NT2/D1 (cell line): ENCODE measurements around the gene PPP4R2.

Source experiments
- DNase-seq: peaks from one replicate; pipeline ENCODE4 v3.0.0-alpha.2; 2011; ENCODE audit warnings: low read depth, low spot score
- H3K27me3 ChIP-seq: 2 replicates; pipeline ENCODE4 v1.6.0; 2011; ENCODE audit warnings: mild to moderate bottlenecking; ENCODE audit not compliant: insufficient read length, insufficient read depth
- H3K36me3 ChIP-seq: 2 replicates; pipeline ENCODE4 v1.6.1; 2011; ENCODE audit warnings: mild to moderate bottlenecking, low read length, mixed read lengths; ENCODE audit not compliant: insufficient read depth, insufficient read length
- H3K4me1 ChIP-seq: 2 replicates; pipeline ENCODE4 v1.5.1; 2011; ENCODE audit not compliant: insufficient read depth, insufficient read length
- H3K4me3 ChIP-seq: 2 replicates; pipeline ENCODE4 v1.5.1; 2011; ENCODE audit warnings: low read depth; ENCODE audit not compliant: insufficient read length
- H3K9ac ChIP-seq: 2 replicates; pipeline ENCODE4 v1.6.0; 2011; ENCODE audit warnings: low read depth; ENCODE audit not compliant: insufficient read length
- H3K9me3 ChIP-seq: 2 replicates; pipeline ENCODE4 v1.5.1; 2011; ENCODE audit warnings: mild to moderate bottlenecking, low read length; ENCODE audit not compliant: insufficient read depth
- SUZ12 ChIP-seq: IDR thresholded peaks from 2 replicates; pipeline ENCODE4 v1.6.1; 2011; ENCODE audit not compliant: insufficient read length, insufficient read depth; ENCODE audit errors: extremely low read depth
- YY1 ChIP-seq: IDR thresholded peaks from 2 replicates; pipeline ENCODE4 v1.6.1; 2011; ENCODE audit not compliant: insufficient read length, insufficient read depth
- ZNF274 ChIP-seq: IDR thresholded peaks from 2 replicates; pipeline ENCODE4 v1.6.1; 2011; ENCODE audit warnings: mild to moderate bottlenecking, low read depth, low read length

Gene PPP4R2

DNA sequence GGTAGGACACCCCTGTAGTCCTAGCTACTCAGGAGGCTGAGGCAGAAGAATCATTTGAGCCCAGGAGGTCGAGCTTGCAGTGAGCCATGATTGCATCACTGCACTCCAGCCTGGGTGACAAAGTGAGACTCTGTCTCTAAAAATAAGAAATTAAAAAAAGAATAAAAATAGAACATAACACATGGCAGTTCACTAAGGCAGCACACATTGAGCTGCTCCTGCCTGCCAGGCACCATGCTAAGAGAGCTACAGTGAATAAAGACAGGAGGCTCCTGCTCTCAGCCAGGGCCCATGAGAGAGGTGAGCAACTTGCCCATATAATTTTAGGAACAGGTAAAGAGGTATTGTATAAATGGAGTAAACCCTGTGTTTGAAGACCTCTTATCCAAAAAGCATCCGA is 119.2 kb downstream of the PPP4R2 start:
- Histone ChIP-seq H3K4me3 (no peak overlapping the region), H3K9me3 (no peaks in the 10 kb centered on the region), H3K4me1 (no peaks in the 10 kb centered on the region), H3K9ac (no peak overlapping the region), H3K27me3 (no peaks in the 10 kb centered on the region), H3K36me3 (no peaks in the 10 kb centered on the region)
- DNase-seq = no peak
- TF ChIP-seq YY1 (no peak), ZNF274 (no peak), SUZ12 (no peak)
